A549 (cell line): ENCODE data around the gene NXN.

Source experiments
- CTCF ChIP-seq: fragments of >200 bp; sonication (Bioruptor Twin); formaldehyde crosslinking; IDR thresholded peaks from 3 replicates; pipeline ENCODE4 v1.5.1; 2016
- ELK1 ChIP-seq: fragments of 150-350 bp; IDR thresholded peaks from 2 replicates; pipeline ENCODE4 v1.6.1; 2014; ENCODE audit warnings: low read depth, mild to moderate bottlenecking, low read length
- EP300 ChIP-seq, 2 experiments: fragments of >200 bp; sonication (Bioruptor Twin); formaldehyde crosslinking; IDR thresholded peaks; 2 replicates in 1 of 2; 3 replicates in 1 of 2; pipeline ENCODE4 v1.6.1; 2016 to 2017
- GATA3 ChIP-seq: IDR thresholded peaks from 2 replicates; pipeline ENCODE4 v1.6.1; 2012; ENCODE audit warnings: borderline replicate concordance
- HDAC2 ChIP-seq: fragments of 200-600 bp; sonication (generic); IDR thresholded peaks from 2 replicates; pipeline ENCODE4 v1.6.1; 2016
- JUN ChIP-seq, 2 experiments: fragments of >200 bp; sonication (Bioruptor Twin); formaldehyde crosslinking; IDR thresholded peaks; 2 replicates in 1 of 2; 3 replicates in 1 of 2; pipeline ENCODE4 v1.6.1; 2016 to 2017
- MAX ChIP-seq: IDR thresholded peaks from 2 replicates; pipeline ENCODE4 v1.6.1; 2012
- MYC ChIP-seq: IDR thresholded peaks from 2 replicates; pipeline ENCODE4 v1.6.1; 2012; ENCODE audit warnings: mild to moderate bottlenecking, inconsistent platforms, low read length, improper control_type of control experiment, borderline replicate concordance
- POLR2A ChIP-seq: IDR thresholded peaks from 2 replicates; pipeline ENCODE4 v1.6.1; 2012; ENCODE audit warnings: mild to moderate bottlenecking, low read length
- RARB ChIP-seq: fragments of 250-450 bp; sonication (Bioruptor Pico); IDR thresholded peaks from 2 replicates; pipeline ENCODE4 v1.8.0; 2021; ENCODE audit warnings: mild to moderate bottlenecking, moderate library complexity
- RCOR1 ChIP-seq: fragments of 150-350 bp; IDR thresholded peaks from 2 replicates; pipeline ENCODE4 v1.6.1; 2014; ENCODE audit warnings: antibody characterized with exemption, low read length, low read depth
- REST ChIP-seq: fragments of 200-600 bp; sonication (generic); IDR thresholded peaks from 2 replicates; pipeline ENCODE4 v1.6.1; 2016; ENCODE audit warnings: antibody characterized with exemption, mild to moderate bottlenecking, moderate library complexity
- RNF2 ChIP-seq: fragments of 200-600 bp; sonication (generic); IDR thresholded peaks from 2 replicates; pipeline ENCODE4 v1.6.1; 2016; ENCODE audit warnings: low read depth, mild to moderate bottlenecking, antibody characterized with exemption, moderate library complexity, borderline replicate concordance
- USF2 ChIP-seq: fragments of 450-650 bp; IDR thresholded peaks from 2 replicates; pipeline ENCODE4 v1.6.1; 2014; ENCODE audit warnings: antibody characterized with exemption

GRCh38 chr17:969811-970355, 9.7 kb downstream of the NXN start:
- no peak for TF ChIP-seq GATA3
- TF ChIP-seq POLR2A: no peak
- TF ChIP-seq EP300 (IDR thresholded peaks at IDR 0.05): no peak
- TF ChIP-seq MYC: no peak
- no peak for TF ChIP-seq JUN (IDR thresholded peaks at IDR 0.05)
- TF ChIP-seq REST: no peak
- no peak for TF ChIP-seq CTCF
- no peak for TF ChIP-seq MAX
- no peak for TF ChIP-seq RARB
- TF ChIP-seq RCOR1: no peak
- TF ChIP-seq USF2: no peak
- TF ChIP-seq RNF2: no peak
- TF ChIP-seq HDAC2: no peak
- no peak for TF ChIP-seq ELK1
